Measurements from ENCODE around the gene ZIC4.

Gene ZIC4

DNA sequence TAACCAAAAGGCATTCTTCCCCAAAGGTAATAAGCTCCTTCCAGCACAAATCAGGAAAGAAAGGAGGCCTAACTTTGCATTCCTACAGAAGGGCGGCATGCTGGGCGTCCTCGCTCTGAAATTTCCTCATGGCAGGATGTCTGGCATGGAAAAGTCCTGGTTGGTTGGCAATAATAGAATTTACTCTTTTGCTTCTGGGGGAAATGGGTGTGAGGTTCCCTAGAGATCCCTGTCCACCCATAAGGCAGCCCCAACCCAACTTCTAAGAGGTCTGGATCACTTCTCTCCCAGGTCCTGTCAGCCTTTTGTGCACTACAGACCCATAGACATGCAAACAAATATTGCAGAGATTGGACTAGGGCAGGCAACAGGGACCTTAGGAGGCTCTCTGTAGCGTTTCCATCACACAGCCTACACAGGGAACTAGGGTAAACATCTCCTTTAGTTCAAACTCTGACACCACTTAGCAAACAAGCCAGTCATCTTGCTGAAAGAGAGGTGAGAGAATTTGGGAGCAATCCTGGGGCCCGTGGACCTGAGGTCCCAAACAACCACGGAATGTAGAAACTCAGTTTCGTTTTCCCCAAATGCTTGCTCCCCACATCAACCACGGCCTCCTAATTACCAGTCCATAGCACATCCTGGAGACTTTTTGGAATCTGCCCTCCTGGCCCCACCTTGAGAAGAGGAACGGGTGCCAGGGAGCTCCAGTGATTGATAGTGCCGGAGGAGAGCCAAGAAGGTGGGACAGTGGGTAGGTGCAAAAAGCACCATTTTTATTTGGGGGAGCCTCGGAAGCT is 2.1 kb downstream of the ZIC4 start:
- DNase-seq, result no peak

DNA sequence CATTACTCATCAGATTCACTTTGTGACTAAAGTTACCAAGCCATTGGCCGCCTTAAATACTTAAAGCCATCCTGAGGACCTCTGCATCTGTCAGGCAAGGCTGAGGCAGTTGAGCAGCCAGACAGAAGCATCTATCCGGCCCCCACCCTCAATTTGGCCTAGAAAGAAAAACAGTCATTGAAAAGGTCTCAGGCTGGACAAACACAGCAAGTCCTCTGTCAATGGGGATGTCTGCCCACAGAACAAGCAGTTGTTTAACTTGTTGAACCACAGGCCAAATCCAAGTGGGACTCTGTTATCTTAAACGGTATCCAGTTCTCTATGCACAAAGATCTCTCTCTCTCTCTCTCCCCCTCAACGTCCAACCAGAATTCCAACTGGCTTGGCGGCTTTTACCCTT is 2.8 kb downstream of the ZIC4 start:
- DNase-seq, result no peak

DNA sequence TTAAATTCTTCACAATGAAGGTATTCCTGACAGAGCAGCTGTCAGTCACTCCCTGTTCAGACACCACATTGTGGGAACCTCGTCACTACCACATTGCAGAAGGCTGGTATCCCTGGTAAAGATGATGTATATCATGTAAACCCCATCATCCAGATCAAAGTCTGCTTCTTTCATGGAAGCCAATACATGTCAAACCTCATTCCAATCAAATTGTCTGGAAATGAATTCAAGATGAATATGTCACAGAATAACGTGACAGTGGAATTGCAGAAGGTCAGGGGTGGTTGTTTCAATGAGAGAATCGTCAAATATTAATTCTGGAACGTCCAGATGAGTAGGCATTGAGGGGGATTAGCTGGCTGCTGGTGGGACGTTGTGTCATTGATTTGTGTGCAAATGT is 4.2 kb downstream of the ZIC4 start:
- DNase-seq, result no peak

DNA sequence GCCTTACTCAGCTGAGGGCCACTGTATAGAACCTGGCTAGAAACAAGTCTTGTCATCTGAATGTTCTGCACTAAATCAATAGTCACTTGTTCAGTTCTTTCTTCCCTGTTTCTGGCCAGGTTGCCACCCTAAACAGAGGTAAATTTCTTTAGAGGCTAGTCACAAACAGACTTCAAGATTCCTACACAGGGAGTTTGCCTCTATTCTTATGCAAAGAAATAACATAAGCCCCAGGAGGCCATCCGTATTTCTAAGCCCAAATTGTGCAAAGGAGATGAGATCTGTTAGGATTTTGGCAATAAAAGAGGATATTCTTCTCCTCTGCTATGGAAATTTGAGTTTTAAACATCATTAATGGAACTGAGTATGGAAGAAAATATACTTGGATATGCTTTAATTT is 4.9 kb downstream of the ZIC4 start:
- no peak for DNase-seq

DNA sequence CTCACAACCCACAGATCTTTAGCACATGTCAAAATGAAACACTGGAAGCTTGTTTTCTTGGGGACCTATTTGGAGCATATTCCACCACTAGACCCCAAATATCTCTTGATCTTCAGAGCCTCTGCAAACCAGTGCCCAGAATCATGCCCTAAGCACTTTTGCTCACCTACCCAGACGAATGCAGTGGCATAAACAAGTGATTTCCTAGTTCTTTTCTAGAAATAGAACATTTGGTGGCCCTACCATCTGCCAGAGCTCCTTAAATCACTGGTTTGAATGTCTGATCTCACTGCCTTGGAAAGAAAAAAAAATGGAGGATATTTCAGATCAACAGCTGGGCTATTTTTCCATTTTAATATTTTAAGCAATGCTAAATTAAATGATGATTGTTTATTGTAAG is 5.3 kb downstream of the ZIC4 start:
- DNase-seq, result no peak

DNA sequence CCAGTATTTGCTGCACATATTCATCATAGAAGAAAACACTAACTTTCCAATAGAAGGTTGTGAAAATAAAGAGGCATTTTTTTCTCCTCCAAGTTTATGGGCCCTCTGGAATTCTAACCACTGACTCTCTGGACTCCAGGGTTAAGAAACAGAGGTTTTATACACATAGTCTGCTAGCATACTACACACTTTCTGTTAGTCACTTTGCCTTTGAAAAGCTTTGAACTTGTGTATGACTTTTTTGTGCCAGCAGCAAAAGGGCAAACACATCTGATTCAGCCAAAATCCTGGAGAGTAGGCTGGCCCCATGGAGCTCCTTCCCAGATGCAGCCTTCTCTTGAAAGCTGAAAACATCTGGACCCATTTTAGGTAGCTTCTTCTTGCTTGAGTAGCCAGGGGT is 6.2 kb downstream of the ZIC4 start:
- DNase-seq, result no peak

DNA sequence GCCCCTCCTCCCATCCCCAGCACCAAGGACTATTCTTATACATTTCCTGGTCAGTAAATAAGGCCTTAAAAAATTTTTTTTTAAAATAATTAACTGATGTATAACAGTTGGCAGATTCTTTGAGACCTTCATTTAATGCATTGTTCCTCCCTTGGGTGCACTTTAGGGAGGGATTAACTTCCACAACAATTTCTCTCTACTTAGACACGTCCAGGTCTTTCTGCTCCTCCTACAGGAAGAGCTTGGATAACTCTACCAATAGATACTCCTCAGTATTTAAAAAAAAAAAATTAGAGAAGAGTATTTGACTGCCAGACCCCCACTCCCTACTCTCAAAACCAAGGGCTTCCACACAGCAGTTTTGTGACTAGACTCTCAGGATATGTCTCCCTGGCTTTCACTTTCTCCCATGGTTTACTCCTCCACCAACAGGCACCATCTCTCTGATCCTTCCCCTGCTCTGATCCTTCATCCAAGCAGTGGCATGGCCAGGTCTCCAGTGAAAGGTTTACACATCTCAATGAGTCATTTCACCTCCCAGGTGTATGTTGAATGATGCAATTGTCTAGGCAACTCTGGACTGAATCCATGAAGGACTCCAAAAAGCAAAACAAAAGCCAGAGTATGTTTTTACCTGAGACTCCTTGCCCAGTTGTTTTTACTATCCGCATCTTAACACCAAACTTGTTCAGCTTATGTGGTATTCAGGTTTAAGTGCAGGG is 7.4 kb downstream of the ZIC4 start:
- DNase-seq, result no peak

DNA sequence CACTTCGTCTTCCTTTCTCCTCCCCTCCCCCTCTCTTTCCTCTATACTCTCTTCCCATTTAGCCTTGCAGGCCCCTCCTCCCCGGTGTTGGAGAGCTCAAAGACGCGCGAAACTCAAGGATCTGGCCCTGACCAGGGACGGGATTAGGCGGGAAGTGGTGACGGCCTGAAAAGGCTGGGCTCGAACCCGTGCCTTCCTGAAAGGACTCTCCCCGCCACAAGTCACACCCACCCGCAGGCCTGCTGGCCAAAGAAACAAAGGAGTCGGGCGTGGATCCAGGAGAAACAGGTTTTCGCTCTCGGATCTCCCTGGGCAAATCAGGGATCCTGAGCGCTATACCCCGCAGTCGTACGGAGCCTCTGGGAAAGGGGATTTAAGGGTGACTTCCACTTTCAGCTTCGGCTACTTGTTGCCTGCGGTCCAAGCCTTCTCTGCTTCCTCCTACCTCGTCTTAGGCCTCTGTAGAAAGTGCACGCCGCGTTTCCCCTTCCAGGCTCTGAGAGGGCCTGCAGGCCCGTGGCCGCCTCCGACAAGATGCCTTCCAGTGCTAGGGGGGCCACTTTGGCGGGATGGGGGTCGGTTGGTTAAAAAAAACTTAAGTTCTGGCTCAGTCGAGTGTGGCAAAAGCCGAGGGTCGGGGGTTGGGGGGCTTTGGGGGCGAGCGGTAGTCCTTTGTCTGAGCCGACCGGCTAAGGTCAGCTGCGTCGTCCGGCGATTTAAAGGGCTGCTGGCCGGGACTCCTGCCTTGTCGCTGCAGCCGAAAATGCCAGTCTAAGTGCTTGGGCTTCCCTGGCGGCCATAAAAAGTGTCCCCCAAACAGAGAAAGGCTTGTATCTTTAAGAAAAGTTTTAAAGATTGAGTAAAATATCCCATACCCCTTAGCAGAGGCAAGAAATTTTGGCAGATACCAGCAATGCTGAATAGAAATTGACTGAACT is 8.2 kb downstream of the ZIC4 start:
- DNase-seq, result no peak

DNA sequence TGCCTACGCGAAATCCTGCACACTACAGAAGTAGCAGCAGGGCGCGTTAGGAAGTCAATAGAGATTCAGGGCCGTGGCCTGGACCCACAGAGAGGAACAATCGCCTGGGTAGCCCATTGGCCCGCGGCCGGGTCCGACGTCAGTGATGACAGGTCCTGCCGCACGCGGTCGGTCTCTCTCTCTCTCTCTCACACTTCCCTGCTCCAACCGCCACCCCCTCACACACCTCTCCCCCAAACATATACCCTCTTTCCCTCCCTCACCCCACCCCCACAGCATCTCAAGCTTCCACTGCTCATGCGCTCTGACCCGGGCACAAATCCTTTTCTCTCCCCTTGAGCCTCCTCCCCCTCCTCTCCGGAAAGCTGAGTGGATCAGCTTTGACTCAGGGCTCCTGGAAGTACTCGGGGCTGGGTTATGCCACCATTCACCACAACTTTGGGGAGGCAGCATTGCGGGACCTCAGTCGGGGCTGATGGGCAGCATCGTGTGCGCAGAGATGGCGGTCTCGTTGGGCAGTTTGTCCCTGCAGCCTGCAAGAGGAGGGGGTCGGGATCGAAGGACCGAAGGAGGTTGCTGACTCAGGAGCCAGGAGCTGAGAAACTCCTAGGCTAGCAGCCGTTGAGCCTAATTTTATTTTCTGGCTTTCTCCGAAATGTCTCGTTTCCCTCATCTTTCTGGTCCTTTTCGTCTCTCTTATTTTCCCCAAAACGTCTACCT is 9.0 kb downstream of the ZIC4 start:
- DNase-seq, result no peak

DNA sequence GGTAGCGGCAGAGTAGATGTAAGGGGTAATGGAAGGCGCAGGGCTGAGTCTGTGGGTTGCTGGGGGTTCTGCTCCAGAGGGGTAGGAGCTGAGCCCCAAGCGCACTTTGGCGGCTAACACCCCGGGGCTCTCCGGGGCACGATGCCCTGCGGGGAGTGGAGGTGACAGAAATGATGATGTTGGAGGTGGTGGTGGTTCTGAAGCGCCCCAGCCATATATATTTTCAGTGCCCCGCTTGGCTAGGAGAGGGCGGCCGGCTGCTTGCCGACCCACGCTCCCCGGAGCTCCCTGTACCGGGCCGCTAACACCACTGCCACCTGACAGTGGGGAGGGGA is 9.7 kb downstream of the ZIC4 start:
- no peak for DNase-seq

DNA sequence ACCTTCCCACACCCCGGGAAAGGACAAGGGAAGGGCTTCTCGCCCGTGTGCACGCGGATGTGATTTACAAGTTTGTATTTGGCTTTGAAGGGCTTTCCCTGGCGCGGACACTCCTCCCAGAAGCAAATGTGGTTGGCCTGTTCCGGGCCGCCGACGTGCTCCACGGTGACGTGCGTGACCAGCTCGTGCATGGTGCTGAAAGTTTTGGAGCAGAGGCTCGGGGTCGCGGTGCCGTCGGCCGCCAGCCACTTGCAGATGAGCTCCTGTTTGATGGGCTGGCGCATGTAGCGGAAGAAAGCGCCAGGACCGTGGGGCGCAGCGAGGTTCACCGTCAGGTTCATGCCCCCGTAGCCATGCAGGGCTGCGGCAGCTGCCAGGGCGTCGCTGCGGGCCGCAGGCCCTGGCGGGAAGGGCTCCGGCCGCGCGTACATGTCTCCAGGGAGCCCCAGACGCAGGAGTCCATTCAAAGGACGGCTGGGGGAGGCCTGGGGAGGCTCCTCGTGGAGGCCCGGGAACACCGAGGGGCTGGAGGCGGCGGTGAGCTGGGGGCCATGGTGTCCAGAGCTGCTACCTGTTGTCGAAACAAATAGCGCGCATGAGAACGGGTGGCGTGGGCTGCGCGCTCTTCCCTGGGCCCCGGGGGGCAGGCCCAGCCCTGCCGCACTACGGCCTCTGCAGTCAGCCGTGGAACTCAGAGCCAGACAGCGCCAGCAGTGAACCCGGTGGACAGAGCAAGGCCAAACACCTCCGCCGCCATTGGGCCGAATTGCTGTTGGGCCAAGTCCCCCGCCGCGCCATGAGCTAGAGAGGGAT is 10.2 kb downstream of the ZIC4 start:
- no peak for DNase-seq

DNA sequence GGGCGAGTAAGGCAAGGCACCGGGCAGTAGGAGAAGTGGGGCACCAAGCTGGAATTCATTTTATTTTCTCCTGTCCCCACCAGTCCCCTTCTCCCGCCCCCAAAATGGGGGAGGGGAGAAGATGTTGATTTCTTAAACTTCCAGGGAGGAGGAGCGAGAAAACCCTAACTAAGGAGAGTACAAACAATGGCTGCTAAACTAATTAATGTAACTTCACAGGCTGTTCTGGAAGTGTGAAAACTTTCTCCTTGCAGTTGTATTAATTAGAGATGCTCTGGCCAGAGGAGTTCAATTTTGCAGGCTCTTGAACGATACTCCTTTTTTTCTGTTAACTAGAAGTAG is 11.5 kb downstream of the ZIC4 start:
- DNase-seq, result no peak

DNA sequence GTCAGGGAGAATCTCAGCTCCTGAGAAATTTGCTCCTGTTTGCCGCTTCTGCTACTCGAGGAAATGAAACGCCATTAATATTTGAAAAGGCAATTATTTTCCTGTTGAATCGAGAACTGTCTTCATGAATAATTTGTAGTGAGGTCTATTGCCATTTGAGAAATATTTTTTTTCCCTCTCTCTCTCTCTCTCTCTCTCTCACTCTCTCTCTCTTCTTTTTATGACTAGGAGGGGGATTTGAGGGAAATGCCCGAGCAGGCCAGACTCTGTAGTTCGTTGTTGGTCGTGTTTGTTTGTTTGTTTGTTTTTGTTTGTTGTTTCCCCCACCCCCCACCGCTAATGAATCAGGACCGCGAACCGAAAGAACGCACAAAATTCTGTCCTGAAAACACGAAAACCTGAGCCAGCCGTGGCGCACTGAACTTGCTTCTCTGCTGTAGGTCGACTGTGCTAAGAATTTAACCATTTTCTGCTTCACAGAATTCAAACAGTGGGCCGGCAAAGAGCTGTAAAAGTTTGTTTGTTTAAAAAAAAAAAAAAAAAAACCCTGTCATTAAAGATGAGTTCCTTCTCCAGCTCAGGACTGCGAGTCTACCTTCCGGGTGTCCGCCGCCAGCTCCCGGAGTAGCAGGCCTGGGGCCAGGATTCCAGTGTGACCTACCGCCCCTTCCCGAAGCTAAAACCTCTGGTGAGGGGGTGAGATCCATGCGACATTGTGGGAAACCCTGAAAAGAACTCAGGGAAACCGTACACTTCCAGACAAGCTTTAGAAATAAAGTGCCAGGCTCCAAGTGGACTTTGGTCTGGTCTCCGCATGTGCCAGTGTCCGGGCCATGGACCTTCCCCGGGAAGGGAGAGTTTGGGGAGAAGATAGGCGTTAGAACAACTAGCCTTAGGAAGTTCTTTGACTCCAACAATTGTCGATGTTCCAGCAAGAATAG is 12.1 kb downstream of the ZIC4 start:
- DNase-seq, result no peak

DNA sequence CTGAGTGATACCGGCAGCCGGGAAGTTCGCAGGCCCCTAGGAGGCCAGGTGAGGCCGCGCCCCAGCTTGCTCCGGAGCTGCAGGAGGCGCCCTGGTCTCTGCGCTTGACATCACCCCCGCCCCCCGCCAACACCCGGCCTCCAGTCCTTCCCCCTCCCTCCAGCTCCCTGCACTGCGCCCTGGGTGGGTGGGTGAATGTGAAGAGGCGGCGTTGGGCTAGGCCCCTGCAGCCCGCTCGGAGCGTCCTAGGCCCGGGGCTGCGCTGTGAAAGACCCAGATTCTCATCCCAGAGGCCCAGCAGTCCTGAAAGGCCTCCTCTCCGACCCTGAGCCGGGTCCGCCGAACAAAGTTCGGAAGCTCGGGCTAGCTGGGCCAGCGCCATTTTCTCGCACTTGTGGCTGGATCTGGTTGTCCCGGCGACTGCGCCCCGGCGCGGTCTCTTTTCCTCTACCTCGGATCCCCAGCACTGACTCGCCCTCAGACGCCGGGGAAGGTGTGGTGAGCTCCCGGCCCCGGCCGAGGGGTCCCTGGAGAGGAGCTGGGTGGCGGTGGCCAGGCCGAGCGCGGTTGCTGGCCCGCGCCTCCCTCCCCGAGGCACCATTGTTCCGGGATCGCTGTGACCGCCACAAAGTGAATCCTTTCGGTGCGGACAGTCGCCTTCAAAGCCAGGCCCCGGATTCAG is 12.9 kb downstream of the ZIC4 start:
- DNase-seq, result no peak

DNA sequence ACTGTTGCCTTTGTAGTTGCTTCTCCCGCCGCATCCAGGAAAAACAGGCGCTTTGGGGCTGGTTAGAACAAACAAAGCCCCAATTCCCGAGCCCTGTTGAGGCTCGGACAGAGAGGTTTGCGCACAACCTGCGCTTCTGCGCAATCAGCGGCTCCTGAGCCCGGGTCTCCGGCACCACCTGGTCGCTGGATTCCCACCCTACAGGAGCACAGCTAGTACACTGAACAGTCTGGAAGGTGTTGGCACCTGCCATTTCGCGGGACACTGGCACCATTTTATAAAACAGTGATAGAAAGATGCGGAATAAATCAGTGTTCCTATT is 13.8 kb downstream of the ZIC4 start:
- no peak for DNase-seq

DNA sequence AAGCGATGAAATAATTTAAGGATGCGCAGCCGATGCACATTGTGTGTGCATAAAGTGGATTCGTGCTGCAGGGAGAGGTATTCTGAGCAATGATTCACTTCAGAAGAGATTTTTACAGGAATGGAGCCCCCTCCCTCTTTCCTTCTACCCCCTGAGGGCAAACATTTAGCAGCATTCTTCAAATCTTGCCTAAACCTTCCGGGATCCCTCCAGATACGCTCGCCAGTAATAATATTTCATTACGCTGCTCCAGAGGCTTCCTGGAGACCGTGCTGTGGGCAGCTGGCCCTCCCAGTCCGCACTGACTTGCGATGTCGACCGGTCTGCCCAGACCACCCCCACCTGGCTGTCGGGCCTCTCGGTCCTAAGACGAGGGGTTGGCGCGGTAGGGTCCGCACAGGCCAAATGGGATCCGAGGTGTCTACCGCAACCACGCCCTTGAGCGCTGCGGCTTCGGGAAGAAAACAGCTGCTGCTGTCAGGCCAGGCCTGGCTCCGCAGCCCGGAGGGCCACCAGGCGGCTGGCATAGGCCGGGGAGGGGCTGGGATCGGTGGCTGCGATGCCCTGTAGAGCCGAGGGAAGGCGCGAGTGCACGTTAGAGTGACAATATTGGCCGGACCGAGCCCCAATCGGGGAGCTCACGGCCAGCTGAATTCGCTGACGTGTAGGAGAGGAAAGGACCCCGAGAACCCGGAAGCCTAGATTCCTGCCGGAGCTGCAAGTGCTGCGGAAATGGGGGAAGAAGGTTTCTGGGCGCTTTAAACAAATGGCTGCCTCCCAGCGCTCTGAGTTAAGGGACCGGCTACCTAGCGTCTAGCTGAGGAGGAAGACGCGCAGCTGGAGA is 14.3 kb downstream of the ZIC4 start:
- DNase-seq, result no peak

DNA sequence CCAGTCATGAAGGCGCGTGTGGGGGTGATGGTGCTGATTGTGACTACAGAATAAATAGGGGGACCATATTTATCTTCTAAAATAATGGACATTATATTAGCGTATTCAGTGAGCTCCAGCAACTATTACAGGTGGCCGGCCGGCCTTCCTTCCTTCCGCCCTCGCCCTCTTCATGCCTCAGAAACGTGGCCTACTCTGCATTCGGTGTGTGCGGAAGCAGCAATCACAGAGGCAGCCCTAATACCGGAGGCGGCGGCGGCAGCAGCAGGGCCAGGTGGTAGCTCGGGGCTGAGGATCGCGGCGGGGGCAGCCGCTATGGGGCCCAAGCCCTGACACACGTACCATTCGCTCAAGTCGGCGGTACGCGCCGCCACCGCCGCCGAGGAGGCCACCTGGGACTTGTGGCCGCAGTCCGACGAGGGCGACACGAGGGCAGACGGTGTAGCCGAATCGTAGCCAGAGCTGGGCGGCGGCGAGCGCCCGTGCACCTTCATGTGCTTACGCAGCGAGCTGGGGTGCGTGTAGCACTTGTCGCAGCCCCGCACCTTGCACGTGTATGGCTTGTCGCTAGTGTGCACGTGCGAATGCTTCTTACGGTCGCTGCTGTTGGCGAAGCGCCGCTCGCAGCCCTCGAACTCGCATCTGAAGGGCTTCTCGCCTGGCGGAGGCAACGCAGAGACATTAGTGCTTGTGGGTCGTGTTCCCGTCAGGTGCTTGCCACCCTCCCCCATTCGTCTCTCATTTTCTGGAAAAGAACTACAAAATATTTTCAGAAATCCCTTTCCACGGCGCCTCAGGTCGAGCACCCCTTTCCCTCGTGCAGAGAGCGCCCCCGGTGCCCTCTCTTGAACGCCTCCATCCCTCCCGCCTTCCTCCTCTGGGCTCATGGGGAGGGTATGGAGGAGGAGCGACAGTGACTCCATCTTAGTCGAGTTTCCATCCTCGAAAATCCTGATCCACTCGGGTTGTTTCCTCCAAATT is 15.5 kb downstream of the ZIC4 start:
- no peak for DNase-seq

DNA sequence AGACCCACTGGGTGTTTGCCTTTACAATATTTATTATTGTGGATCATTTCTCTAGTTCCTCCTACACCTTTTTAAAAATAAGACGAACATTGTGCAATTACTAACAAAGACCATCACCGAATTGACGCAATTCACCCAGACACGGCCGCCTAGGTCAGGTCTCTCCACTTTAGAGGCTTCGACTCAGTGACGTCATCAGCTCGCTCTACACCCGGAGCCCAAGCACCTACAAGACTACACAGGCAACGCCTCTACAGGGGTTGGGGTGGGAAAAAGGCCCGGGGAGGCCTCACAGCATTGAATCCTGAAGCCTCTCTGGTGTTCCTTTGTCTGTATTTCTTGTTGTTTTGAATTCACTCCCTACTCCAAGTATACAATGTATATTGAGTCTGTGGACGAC is 16.6 kb downstream of the ZIC4 start:
- DNase-seq, result no peak
